Naive B cell (primary cell): ENCODE measurements around the gene TNFAIP2. TPM values are rescaled to one million over a fixed set of nuclear protein-coding genes. Genes with fewer than 3 reads are reported as not detected.
A peak's percentile ranks its signal among the peaks of the same experiment; 100 is the strongest.
"Not testable (repeated sequence)": the region's sequence is repeated elsewhere in the genome, so short reads cannot be mapped to it uniquely, and the experiment has no call there.

Experiments used
- ATAC-seq, 2 donors: fragments of 150-1000 bp; cut with Tn5 transposase; 2 replicates each; pipeline ENCODE4 v1.10.0; 2021; ENCODE audit warnings: low read depth in 2 of 2, mild to moderate bottlenecking in 2 of 2, moderate library complexity in 2 of 2
- DNase-seq: peaks from one replicate; pipeline ENCODE4 v3.0.0; 2022
- H3K27ac Mint-ChIP-seq, 6 donors: one replicate each; pipeline ENCODE4 v1.8.0; 2020 to 2022; ENCODE audit warnings: mild to moderate bottlenecking in 6 of 6, mixed read lengths in 6 of 6, moderate library complexity in 5 of 6, inconsistent platforms in 2 of 6
- H3K27me3 Mint-ChIP-seq, 3 donors: one replicate each; pipeline ENCODE4 v1.8.0; 2021 to 2022; ENCODE audit warnings: mixed read lengths in 3 of 3, mild to moderate bottlenecking in 1 of 3
- H3K36me3 Mint-ChIP-seq, 2 donors: one replicate each; pipeline ENCODE4 v1.8.0; 2020 to 2022; ENCODE audit warnings: mixed read lengths in 2 of 2, inconsistent platforms in 1 of 2, mild to moderate bottlenecking in 1 of 2
- H3K4me1 Mint-ChIP-seq, 3 donors: one replicate each; pipeline ENCODE4 v1.8.0; 2020 to 2022; ENCODE audit warnings: mixed read lengths in 3 of 3, inconsistent platforms in 1 of 3, mild to moderate bottlenecking in 1 of 3, moderate library complexity in 1 of 3
- H3K4me3 Mint-ChIP-seq, 8 donors: one replicate each; pipeline ENCODE4 v1.8.0; 2020 to 2022; ENCODE audit warnings: mild to moderate bottlenecking in 8 of 8, mixed read lengths in 8 of 8, moderate library complexity in 8 of 8, inconsistent platforms in 2 of 8
- H3K9me3 Mint-ChIP-seq, 7 donors: one replicate each; pipeline ENCODE4 v1.8.0; 2020 to 2022; ENCODE audit warnings: mixed read lengths in 7 of 7, mild to moderate bottlenecking in 5 of 7, inconsistent platforms in 2 of 7, moderate library complexity in 1 of 7
- polyA plus RNA-seq, 6 donors: library from polyadenylated mRNA; unstranded; fragments of 300-500 nt; fragmentation: Illumina TruSeq; gene quantifications; one replicate each; pipeline ENCODE4 v1.2.3, GENCODE V29; 2021; ENCODE audit warnings: low read depth in 6 of 6

Gene TNFAIP2
- polyA plus RNA-seq, 6 donors from 2014 or later: 0.41 to 2.1 (median 0.43) TPM; not detected in 3

GRCh38 chr14:103173887-103174286 is 50.6 kb downstream of the TNFAIP2 start:
- Mint-ChIP-seq H3K27me3 (peaks cover 9 to 34% (median 29%) of the 10 kb centered on the region in 3 donors), H3K9me3 (peaks cover 19 to 74% (median 45%) of the 10 kb centered on the region in 7 donors), H3K36me3 (peaks cover 19 to 36% of the 10 kb centered on the region in 2 donors)
- H3K27ac Mint-ChIP-seq, DNase-seq, ATAC-seq, H3K4me3 Mint-ChIP-seq, H3K4me1 Mint-ChIP-seq: not testable (repeated sequence)

- ATAC-seq, H3K4me3 Mint-ChIP-seq, DNase-seq, H3K4me1 Mint-ChIP-seq, H3K27ac Mint-ChIP-seq: not testable (repeated sequence)
- H3K27me3 Mint-ChIP-seq: peaks cover 4 to 42% (median 23%) of the 10 kb centered on the region in 3 donors
- peaks cover 7 to 51% (median 31%) of the 10 kb centered on the region in 7 donors for H3K9me3 Mint-ChIP-seq
- H3K36me3 Mint-ChIP-seq: peaks cover 6 to 22% of the 10 kb centered on the region in 2 donors
These were observed 52.9 kb downstream of the TNFAIP2 start for GRCh38 chr14:103176176-103176575.

GRCh38 chr14:103177376-103177775 is 54.1 kb downstream of the TNFAIP2 start:
- Mint-ChIP-seq H3K27me3 (peaks cover 4 to 36% (median 19%) of the 10 kb centered on the region in 3 donors), H3K9me3 (peaks cover 7 to 39% (median 28%) of the 10 kb centered on the region in 7 donors)
- no peak for DNase-seq

GRCh38 chr14:103178521-103178920 is 55.3 kb downstream of the TNFAIP2 start:
- H3K4me1 Mint-ChIP-seq: no peaks in the 10 kb centered on the region
- peaks cover 4 to 33% (median 22%) of the 10 kb centered on the region in 3 donors for H3K27me3 Mint-ChIP-seq
- peaks cover 7 to 27% (median 18%) of the 10 kb centered on the region in 7 donors for H3K9me3 Mint-ChIP-seq
- DNase-seq: no peak
- no peak overlapping the region for H3K4me3 Mint-ChIP-seq
- H3K27ac Mint-ChIP-seq: no peak overlapping the region
- no peak for ATAC-seq
- peaks cover 0 to 14% of the 10 kb centered on the region in 2 donors for H3K36me3 Mint-ChIP-seq

More at GRCh38 chr14:103177376-103177775, 54.1 kb downstream of the TNFAIP2 start:
- Mint-ChIP-seq H3K4me3 (no peak overlapping the region), H3K36me3 (peaks cover 5 to 21% of the 10 kb centered on the region in 2 donors), H3K27ac (no peak overlapping the region), H3K4me1 (no peaks in the 10 kb centered on the region)
- ATAC-seq: no peak

GRCh38 chr14:103179094-103179493 is 55.8 kb downstream of the TNFAIP2 start:
- no peak overlapping the region for H3K4me3 Mint-ChIP-seq
- H3K9me3 Mint-ChIP-seq: peaks cover 7 to 22% (median 14%) of the 10 kb centered on the region in 7 donors
- ATAC-seq (no peak), DNase-seq (no peak)
- H3K27me3 Mint-ChIP-seq: peaks cover 5 to 38% (median 25%) of the 10 kb centered on the region in 3 donors
- H3K27ac Mint-ChIP-seq: no peak overlapping the region
- H3K4me1 Mint-ChIP-seq: no peaks in the 10 kb centered on the region
- H3K36me3 Mint-ChIP-seq: peaks cover 0 to 14% of the 10 kb centered on the region in 2 donors

DNA sequence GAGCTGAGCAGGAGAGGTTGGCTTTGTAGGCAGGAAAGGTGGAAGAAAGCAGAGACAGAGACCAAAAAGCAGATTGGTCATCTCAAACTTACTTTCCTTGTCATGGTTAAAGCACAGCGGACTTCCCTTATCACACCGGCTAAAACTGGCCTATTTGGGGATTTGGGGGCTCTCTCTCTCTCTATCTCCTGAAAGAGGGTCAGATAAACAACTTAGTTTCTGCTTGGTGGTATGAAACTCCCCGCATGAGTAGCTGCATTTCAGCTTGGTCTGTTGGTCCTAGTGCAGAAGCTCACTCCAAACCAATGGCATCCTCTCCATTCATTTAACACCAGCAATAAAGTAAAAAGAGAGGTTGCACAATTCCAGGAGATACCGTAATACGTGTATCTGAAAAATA is 57.1 kb downstream of the TNFAIP2 start:
- H3K4me3 Mint-ChIP-seq: no peak overlapping the region

GRCh38 chr14:103184046-103184445 is 60.8 kb downstream of the TNFAIP2 start:
- Mint-ChIP-seq H3K4me3 (no peak overlapping the region), H3K27ac (peak overlapping the region in 1 of 6 donors; percentile 67), H3K4me1 (peaks cover 0 to 6% (median 5%) of the 10 kb centered on the region in 3 donors), H3K9me3 (no peaks in the 10 kb centered on the region), H3K36me3 (no peaks in the 10 kb centered on the region), H3K27me3 (peaks cover 40 to 60% (median 48%) of the 10 kb centered on the region in 3 donors)
- DNase-seq: no peak
- ATAC-seq: no peak

More for the DNA sequence above, 57.1 kb downstream of the TNFAIP2 start:
- ATAC-seq: no peak
- DNase-seq: no peak
- Mint-ChIP-seq H3K4me1 (no peaks in the 10 kb centered on the region), H3K9me3 (peaks cover under 1 to 9% (median 3%) of the 10 kb centered on the region in 7 donors), H3K27ac (no peak overlapping the region), H3K36me3 (peaks cover 0 to 3% of the 10 kb centered on the region in 2 donors), H3K27me3 (peaks cover 13 to 36% (median 22%) of the 10 kb centered on the region in 3 donors)

GRCh38 chr14:103185051-103186029 is 62.1 kb downstream of the TNFAIP2 start:
- peaks cover 0 to 2% (median 0%) of the 10 kb centered on the region in 7 donors for H3K9me3 Mint-ChIP-seq
- DNase-seq (no peak), ATAC-seq (no peak)
- H3K27ac Mint-ChIP-seq: no peak overlapping the region
- peaks cover 0 to 8% of the 10 kb centered on the region in 2 donors for H3K36me3 Mint-ChIP-seq
- no peak overlapping the region for H3K4me3 Mint-ChIP-seq
- H3K4me1 Mint-ChIP-seq: peaks cover 4 to 11% (median 9%) of the 10 kb centered on the region in 3 donors
- peaks cover 43 to 56% (median 53%) of the 10 kb centered on the region in 3 donors for H3K27me3 Mint-ChIP-seq

DNA sequence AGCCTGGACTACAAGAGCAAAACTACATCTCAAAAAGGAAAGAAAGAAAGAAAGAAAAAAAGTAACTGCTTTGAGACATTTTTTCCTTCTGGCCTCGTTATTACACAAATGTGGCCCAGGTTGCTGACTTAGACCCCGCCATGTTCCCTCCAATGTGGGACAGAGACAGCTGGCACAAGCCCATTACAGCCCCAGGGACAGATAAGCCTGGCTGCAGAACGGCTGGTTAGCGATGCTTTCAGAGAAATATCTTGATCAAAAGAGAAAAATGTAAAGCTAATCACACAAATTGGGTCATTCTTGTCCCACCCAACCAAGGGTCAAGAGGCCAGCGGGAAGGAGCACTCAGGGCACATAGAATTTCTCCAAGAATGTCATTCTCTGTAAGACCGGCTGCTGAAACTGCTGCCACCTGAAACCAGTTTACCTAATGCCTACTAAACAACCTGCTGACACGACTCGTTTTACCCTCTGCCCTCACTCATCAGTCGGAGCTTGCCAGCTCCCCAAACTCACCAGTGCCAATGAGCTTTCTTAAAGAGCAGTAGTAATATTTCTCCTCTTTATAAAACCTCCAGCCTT is 63.1 kb downstream of the TNFAIP2 start:
- Mint-ChIP-seq H3K4me3 (peak overlapping the region in 1 of 8 donors; percentile 22), H3K27ac (no peak overlapping the region), H3K27me3 (peaks cover 50 to 63% (median 57%) of the 10 kb centered on the region in 3 donors), H3K4me1 (peaks cover 4 to 11% (median 9%) of the 10 kb centered on the region in 3 donors), H3K36me3 (peaks cover 0 to 13% of the 10 kb centered on the region in 2 donors), H3K9me3 (peaks cover 0 to 5% (median 0%) of the 10 kb centered on the region in 7 donors)
- no peak for ATAC-seq
- no peak for DNase-seq

Other genes starting within 250 kb of the TNFAIP2 start
- gene AMN, start 200.8 kb upstream of the TNFAIP2 start, polyA plus RNA-seq: 1 to 10 TPM; 1.8 to 5.7 (median 2.4) TPM
- gene CDC42BPB, start 65.9 kb upstream of the TNFAIP2 start, polyA plus RNA-seq: 1 to 10 TPM in 2 of 6 donors, under 1 TPM in 3, not detected in 1; 0.81 to 2.7 (median 0.97) TPM
- not detected for gene LBHD2, start 39.3 kb upstream of the TNFAIP2 start, polyA plus RNA-seq
- not detected for gene EXOC3L4, start 28.7 kb upstream of the TNFAIP2 start, polyA plus RNA-seq
- 100 to 1,000 TPM; 419 to 531 (median 455) TPM for gene EIF5, start 210.8 kb downstream of the TNFAIP2 start, polyA plus RNA-seq